GM18517 (cell line): Measurements from ENCODE around the gene ZSCAN22.
"Not testable (repeated sequence)": the region's sequence is repeated elsewhere in the genome, so short reads cannot be mapped to it uniquely, and the experiment has no call there.

Experiments used
- ATAC-seq: cut with Tn5 transposase; IDR thresholded peaks from one replicate; pipeline ENCODE4 v1.9.1; 2021; ENCODE audit warnings: mild to moderate bottlenecking, moderate library complexity; ENCODE audit not compliant: unreplicated experiment

Gene ZSCAN22

DNA sequence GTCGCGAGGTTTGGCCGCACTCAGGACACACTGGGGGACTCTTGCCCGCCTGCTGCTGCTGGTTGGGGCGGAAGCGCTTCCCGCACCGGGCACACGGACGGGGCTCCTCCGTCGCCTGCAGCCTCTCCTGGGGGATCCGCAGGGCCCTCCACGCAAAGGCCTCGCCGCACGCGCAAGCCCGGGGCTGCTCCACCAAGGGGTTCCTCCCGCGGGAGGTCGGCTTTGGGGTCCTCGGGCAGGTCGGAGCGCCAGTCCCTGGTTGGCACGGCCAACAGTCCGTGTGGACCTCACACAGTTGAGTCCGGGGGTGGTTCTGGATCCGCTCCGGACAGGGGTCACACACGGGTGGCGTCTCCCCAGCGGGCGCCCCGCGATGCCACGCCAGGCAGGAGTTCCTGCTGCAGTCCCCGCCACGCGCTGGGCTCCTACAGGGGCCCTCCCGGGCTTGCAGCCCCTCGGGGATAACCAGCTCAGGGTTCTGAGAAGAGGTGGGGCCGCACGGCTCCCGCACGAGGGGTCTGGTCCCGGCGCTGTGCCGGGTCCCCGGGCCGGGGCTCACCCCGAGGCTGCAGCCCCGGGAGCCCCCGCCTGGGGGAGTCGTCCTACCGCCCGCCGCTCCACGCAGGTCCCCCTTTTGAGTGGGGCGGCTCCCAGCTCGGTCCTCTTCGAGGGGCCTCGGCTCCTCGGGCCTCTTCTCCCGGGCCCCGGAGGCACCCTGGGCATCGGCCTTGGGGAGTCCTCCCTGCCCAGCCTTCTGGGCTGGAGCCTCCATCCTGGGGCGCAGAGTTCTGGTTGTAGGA, 42.0 kb downstream of the ZSCAN22 start:
- ATAC-seq: no peak

GRCh38 chr19:58372311-58373133, 45.7 kb downstream of the ZSCAN22 start:
- ATAC-seq: no peak

DNA sequence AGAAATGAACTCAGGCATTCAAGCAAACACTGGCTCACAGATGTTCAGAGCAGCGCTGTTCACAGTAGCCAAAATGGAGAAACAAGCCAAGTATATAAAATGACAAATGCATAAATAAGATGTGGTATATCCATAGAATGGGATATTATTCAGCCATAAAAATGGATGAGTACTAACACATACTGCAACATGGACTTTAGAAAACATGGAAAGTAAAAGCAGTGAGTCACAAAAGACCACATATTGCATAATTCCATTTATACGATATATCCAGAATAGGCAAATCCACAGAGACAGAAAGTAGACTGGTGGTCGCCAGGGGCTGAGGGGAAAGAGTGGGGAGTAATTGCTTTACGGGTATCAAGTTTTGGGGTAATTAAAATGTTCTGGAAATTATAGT, 47.4 kb downstream of the ZSCAN22 start:
- no peak for ATAC-seq

DNA sequence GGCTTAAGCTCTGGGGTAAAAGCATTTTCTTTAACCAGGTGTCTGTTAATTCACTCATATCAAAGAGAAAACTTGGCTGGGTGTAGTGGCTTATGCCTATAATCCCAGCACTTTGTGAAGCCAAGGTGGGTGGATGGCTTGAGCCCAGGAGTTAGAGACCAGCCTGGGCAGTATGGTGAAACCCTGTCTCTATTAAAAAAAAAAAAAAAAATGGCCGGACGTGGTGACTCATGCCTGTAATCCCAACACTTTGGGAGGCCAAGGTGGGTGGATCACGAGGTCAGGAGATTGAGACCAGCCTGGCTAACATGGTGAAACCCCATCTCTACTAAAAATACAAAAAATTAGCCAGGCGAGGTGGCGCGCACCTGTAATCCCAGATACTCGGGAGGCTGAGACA, 49.9 kb downstream of the ZSCAN22 start:
- not testable (repeated sequence) for ATAC-seq

DNA sequence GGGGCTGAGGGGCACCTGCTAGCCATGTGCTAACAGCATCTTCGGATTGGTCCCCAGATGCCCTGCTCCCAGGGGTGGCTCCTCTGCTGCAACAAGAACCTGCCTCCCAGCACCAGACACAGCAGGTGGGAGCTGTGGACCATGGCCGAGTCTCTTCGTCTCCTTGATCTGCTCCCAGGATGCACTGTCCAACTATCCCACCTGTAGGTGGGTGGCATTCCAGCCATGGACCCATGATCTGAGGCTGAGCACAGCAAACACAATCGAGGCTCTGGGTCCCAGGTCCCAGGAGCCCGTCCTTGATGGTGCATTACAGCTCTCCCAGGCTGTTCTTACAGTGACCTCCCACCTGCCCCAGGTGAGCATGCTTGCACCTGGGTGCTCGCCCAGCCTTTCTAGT, 52.5 kb downstream of the ZSCAN22 start:
- no peak for ATAC-seq

DNA sequence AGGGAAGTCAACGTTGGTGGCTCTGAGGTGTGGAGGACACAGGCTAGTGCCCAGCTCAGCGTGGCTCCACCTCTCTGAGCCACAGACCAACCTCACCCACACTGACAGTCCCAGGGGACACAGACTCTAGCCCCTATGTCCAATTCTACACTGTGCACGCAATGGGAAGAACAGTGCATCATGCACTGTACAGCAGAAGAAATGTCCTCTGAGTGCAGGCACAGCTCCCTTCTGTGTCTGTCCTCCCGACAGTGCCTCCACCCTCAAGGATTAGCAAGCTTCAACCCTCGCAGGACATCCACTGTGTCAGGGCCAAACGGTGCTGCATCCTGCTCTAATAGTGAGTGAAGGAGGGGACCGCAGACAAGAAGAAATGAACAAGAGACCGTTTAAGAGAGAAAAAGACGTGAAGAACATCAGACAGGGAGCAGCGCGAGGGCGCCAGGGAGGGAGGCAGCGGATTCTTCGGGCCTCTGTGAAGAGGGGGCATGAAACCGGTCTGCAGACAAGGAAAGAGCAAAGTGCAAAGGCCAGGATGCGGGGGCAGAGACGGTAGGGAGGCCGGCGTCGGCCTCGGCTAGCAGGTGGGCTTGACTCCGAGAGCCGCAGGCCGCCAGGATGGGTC, 53.4 kb downstream of the ZSCAN22 start:
- ATAC-seq: peak; percentile 1

GRCh38 chr19:58380662-58381459, 54.1 kb downstream of the ZSCAN22 start, which contains the start of gene ZNF837:
Gene ZNF837 (minus strand): TSS chr19:58381030. CDS start chr19:58369332, 11,698 bp downstream.
- ATAC-seq: peak; percentile 85

- ATAC-seq: no peak
These were observed 54.8 kb downstream of the ZSCAN22 start for GRCh38 chr19:58381460-58382212.

DNA sequence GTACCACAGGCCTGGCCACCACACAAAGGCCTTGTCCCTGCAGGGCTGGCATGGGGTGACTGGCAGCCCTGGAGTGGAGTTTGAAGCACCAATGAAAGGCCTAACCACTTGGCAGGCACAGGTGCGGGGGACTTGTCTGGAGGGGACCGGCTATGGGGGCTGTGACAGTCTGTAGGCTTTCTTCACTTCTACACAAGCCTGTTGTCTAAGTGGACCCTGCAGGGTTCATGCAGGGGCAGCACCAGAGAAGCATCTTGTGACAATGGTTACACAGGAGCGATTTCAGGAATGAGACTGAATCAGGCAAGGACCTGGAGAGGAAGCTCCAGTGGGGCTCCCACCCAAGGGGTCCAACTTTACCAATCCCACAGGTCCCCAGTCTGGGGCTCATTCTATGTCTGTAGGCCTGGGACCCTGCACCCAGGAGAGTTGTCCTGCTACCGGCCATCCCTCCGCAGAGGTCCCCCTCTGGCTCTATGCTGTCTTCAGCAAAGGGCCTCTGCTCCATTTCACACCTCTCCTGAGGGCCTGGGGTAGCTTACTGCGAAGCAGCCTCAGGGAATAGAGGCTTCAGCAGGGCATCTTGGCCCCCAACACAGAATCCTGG, 56.3 kb downstream of the ZSCAN22 start:
- no peak for ATAC-seq

- ATAC-seq: no peak
These were observed 58.6 kb downstream of the ZSCAN22 start for GRCh38 chr19:58385313-58385890.

DNA sequence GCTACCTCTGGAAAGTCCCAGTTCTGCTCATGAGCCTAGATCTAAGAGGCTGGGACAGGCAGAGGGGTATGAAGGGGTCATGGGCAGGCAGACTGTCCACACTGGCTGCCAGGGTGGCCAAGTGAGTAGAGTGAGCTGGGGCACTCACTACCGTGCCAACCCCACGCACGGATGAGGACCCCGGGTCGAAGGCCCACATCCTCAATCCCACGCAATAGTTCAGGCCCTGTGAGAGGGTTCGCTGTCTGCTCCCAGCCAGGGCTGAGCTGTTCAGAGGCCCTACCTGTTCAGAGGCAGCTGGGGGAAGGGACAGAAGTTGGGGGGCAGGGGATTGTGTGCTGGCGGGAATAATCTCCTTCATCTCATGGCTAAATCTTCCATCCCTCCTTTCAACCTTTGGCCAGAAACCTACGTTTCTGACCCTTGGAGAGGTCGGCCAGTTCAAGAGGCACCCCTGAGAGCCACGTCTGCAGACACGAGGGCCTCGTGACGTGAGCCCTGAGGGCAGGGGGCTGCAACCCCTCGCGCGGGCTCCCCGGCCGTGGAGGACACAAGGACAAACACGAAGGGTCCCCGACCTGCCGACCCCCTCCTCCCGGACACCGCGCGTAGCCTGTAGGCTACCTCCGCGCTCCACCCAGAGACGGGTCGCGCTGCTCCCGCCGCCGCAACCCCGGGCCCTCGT, 59.2 kb downstream of the ZSCAN22 start:
- no peak for ATAC-seq

GRCh38 chr19:58386576-58387337, 60.0 kb downstream of the ZSCAN22 start, which contains the start of gene RPS5:
Gene RPS5 (plus strand): TSS chr19:58387269. CDS start chr19:58388138, 869 bp downstream.
- peak; percentile 74 for ATAC-seq

GRCh38 chr19:58387338-58388174, 60.8 kb downstream of the ZSCAN22 start:
- ATAC-seq: no peak

DNA sequence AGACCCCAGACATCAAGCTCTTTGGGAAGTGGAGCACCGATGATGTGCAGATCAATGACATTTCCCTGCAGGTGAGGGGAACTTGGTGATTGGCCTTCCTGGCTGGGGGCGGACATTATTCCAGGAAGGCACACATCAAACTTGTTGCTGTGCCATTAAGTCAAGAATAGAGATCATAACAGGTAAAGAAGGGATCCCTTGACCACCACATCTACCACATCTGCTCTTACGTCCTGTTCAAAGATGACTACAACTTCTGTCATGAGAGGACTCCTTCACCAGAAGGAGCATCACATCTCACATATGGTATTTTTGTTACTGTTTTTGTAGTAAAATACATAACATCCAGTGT, 61.4 kb downstream of the ZSCAN22 start:
- ATAC-seq: no peak
